ENCODE data around the gene KDM4C. TPM values are rescaled to one million over a fixed set of nuclear protein-coding genes. Genes with fewer than 3 reads are reported as not detected.

The KDM4C gene
- total and polyA plus RNA-seq, 2 of the 13 experiments (the other 11 are each of a cell fraction or from before 2014, with no cell fraction given): 19.4 to 23.6 TPM

GRCh38 chr9:7033076-7034045, 275.6 kb downstream of the KDM4C start:
- H3K27ac ChIP-seq (ENCODE audit: extremely low read length, insufficient read depth, low read length): no peak overlapping the region
- in situ Hi-C loops (cut with HindIII; ENCODE audit: extremely low pct_ligation_motif_present, low pct_unique_long_range_greater_than_20kb): no loop called here
- FAIRE-seq (no peak), DNase-seq (ENCODE audit: low spot score) (no peak), ATAC-seq (no peak)
- no peaks in the 10 kb centered on the region for H3K79me2 ChIP-seq (ENCODE audit: insufficient read depth, low read length)
- ChIA-PET CTCF (ENCODE audit: low intra/inter-chr PET ratio, low total read pairs) (no interaction called here), POLR2A (no interaction called here)
- no peak overlapping the region for H2AFZ ChIP-seq (ENCODE audit: low read length)
- peaks cover under 1 to 4% of the 10 kb centered on the region in 2 experiments; a peak in 3 of 5 replicates for H3K36me3 ChIP-seq (replicated peaks in 1 of 2; ENCODE audit: control insufficient read depth in 1 of 2, insufficient read depth in 2 of 2, low read length in 2 of 2)
- H3K27me3 ChIP-seq (ENCODE audit: control insufficient read depth in 1 of 2, insufficient read depth in 2 of 2, low read length in 2 of 2): no peaks in the 10 kb centered on the region
- H4K20me1 ChIP-seq (ENCODE audit: insufficient read depth, low read length): no peaks in the 10 kb centered on the region
- no TSS peak for BruUV-seq (replicated peaks)
- no peak overlapping the region for H3K4me3 ChIP-seq (replicated peaks in 1 of 3; ENCODE audit: insufficient read depth in 1 of 3, low read depth in 2 of 3, low read length in 3 of 3)
- no peaks in the 10 kb centered on the region for H3K9me3 ChIP-seq (ENCODE audit: low read length)
- WGBS (ENCODE audit: low lambda C conversion rate): 97% methylated on average over 5 of the region's 5 CpGs
- H3K4me2 ChIP-seq (ENCODE audit: low read depth, low read length): no peak overlapping the region
- H3K9ac ChIP-seq (ENCODE audit: insufficient read depth, low read depth, low read length): no peak overlapping the region
- intact Hi-C loops (cut with micrococcal nuclease; ENCODE audit: unreplicated experiment): no loop called here
- no peaks in the 10 kb centered on the region for H3K4me1 ChIP-seq (ENCODE audit: insufficient read depth, low read length)
- TF ChIP-seq ZNF251 (CRISPR knock-in tag; IDR thresholded peaks at IDR 0.05) (no peak), ZNF614 (CRISPR knock-in tag; IDR thresholded peaks at IDR 0.05; ENCODE audit: borderline replicate concordance) (no peak), ZNF205 (CRISPR knock-in tag; IDR thresholded peaks at IDR 0.05) (no peak), SCMH1 (CRISPR knock-in tag; IDR thresholded peaks at IDR 0.05; ENCODE audit: borderline replicate concordance) (no peak), GRHL1 (CRISPR knock-in tag; conservative IDR thresholded peaks at IDR 0.05) (no peak), U2AF2 (IDR thresholded peaks at IDR 0.05; ENCODE audit: low read depth, low read length) (no peak), ZNF12 (CRISPR knock-in tag; IDR thresholded peaks at IDR 0.05) (no peak), E2F5 (CRISPR knock-in tag; conservative IDR thresholded peaks at IDR 0.05) (no peak), ZC3H13 (CRISPR knock-in tag; IDR thresholded peaks at IDR 0.05) (no peak), SETDB1 (CRISPR knock-in tag; IDR thresholded peaks at IDR 0.05; ENCODE audit: borderline replicate concordance) (no peak), ZNF558 (CRISPR knock-in tag; IDR thresholded peaks at IDR 0.05; ENCODE audit: borderline replicate concordance) (no peak), PAF1 (CRISPR knock-in tag; IDR thresholded peaks at IDR 0.05) (no peak), CBX1 (IDR thresholded peaks at IDR 0.05; ENCODE audit: low read depth) (no peak), HMG20B (CRISPR knock-in tag; conservative IDR thresholded peaks at IDR 0.05) (no peak), MED13 (CRISPR knock-in tag; IDR thresholded peaks at IDR 0.05) (no peak), ZNF382 (CRISPR knock-in tag; IDR thresholded peaks at IDR 0.05; ENCODE audit: borderline replicate concordance) (no peak), ZKSCAN8 (CRISPR knock-in tag; IDR thresholded peaks at IDR 0.05; ENCODE audit: borderline replicate concordance) (no peak), ZNF232 (CRISPR knock-in tag; IDR thresholded peaks at IDR 0.05; ENCODE audit: borderline replicate concordance) (no peak)
